Naive thymus-derived CD4-positive, alpha-beta T cell (primary cell): ENCODE data around the gene SPACA7. TPM values are rescaled to one million over a fixed set of nuclear protein-coding genes. Genes with fewer than 3 reads are reported as not detected.
A peak's percentile ranks its signal among the peaks of the same experiment; 100 is the strongest.

Experiments
- ATAC-seq: fragments of 150-1000 bp; cut with Tn5 transposase; 2 replicates; pipeline ENCODE4 v1.10.0; 2021; ENCODE audit warnings: mild to moderate bottlenecking, moderate library complexity
- CTCF ChIA-PET: fragments of 350-600 bp; sonication (Branson Sonifier 250); formaldehyde crosslinking; loops from one replicate; lab custom pipeline; 2021; ENCODE audit warnings: antibody characterized with exemption; lab: Charles Lee
- POLR2A ChIA-PET: fragments of 350-600 bp; sonication (Branson Sonifier 250); formaldehyde crosslinking; loops from one replicate; lab custom pipeline; 2021; ENCODE audit warnings: antibody characterized with exemption, inconsistent platforms; lab: Charles Lee
- DNase-seq, 9 donors: peaks; one replicate each; pipeline versions ENCODE4 v3.0.0 to v3.0.0-alpha.2; 2020 to 2022; ENCODE audit warnings: mixed read lengths in 1 of 9
- H3K27ac ChIP-seq: one replicate; pipeline ENCODE4 v1.7.0; 2013; ENCODE audit warnings: mild to moderate bottlenecking, low read depth, low read length, moderate library complexity
- H3K27me3 ChIP-seq, 2 donors: one replicate each; pipeline ENCODE4 v1.7.0; 2013; ENCODE audit warnings: low read length in 2 of 2, mild to moderate bottlenecking in 2 of 2, moderate library complexity in 2 of 2; ENCODE audit not compliant: control insufficient read depth in 2 of 2, insufficient read depth in 2 of 2
- H3K36me3 ChIP-seq, 3 experiments: 1 replicate in 2 of 3; 2 replicates in 1 of 3; pipeline ENCODE4 v1.7.0; 2013; ENCODE audit warnings: low read length in 3 of 3, mild to moderate bottlenecking in 3 of 3, moderate library complexity in 1 of 3; ENCODE audit not compliant: insufficient read depth in 3 of 3, control insufficient read depth in 2 of 3
- H3K4me1 ChIP-seq, 2 donors: one replicate each; pipeline ENCODE4 v1.7.0; 2013; ENCODE audit warnings: low read length in 2 of 2, mild to moderate bottlenecking in 2 of 2, moderate library complexity in 1 of 2; ENCODE audit not compliant: control insufficient read depth in 2 of 2, insufficient read depth in 2 of 2
- H3K4me3 ChIP-seq: 2 replicates; pipeline ENCODE4 v1.7.0; 2013; ENCODE audit warnings: mild to moderate bottlenecking, low read length
- H3K9me3 ChIP-seq, 3 experiments: 1 replicate in 2 of 3; 2 replicates in 1 of 3; pipeline ENCODE4 v1.7.0; 2013; ENCODE audit warnings: low read length in 3 of 3; ENCODE audit not compliant: control insufficient read depth in 2 of 3
- H3K27ac Mint-ChIP-seq, 9 donors: one replicate each; pipeline ENCODE4 v1.8.0; 2020 to 2022; ENCODE audit warnings: mixed read lengths in 9 of 9, mild to moderate bottlenecking in 8 of 9, moderate library complexity in 5 of 9, inconsistent platforms in 2 of 9
- H3K27me3 Mint-ChIP-seq, 5 donors: one replicate each; pipeline ENCODE4 v1.8.0; 2021 to 2022; ENCODE audit warnings: mixed read lengths in 5 of 5, mild to moderate bottlenecking in 1 of 5
- H3K36me3 Mint-ChIP-seq, 5 donors: one replicate each; pipeline ENCODE4 v1.8.0; 2020 to 2022; ENCODE audit warnings: mixed read lengths in 5 of 5, mild to moderate bottlenecking in 3 of 5, inconsistent platforms in 1 of 5
- H3K4me1 Mint-ChIP-seq, 7 donors: one replicate each; pipeline ENCODE4 v1.8.0; 2020 to 2022; ENCODE audit warnings: mixed read lengths in 7 of 7, mild to moderate bottlenecking in 3 of 7, inconsistent platforms in 1 of 7
- H3K4me3 Mint-ChIP-seq, 10 donors: one replicate each; pipeline ENCODE4 v1.8.0; 2020 to 2022; ENCODE audit warnings: mild to moderate bottlenecking in 10 of 10, mixed read lengths in 10 of 10, moderate library complexity in 6 of 10, inconsistent platforms in 2 of 10
- H3K9me3 Mint-ChIP-seq, 11 donors: one replicate each; pipeline ENCODE4 v1.8.0; 2020 to 2022; ENCODE audit warnings: mixed read lengths in 11 of 11, mild to moderate bottlenecking in 4 of 11, inconsistent platforms in 1 of 11, moderate library complexity in 1 of 11
- intact Hi-C, 2 donors: fragments of 100-400 bp; cut with micrococcal nuclease; formaldehyde crosslinking; loops; one replicate each; pipeline ENCODE4 v1.15.1; 2023
- polyA plus RNA-seq, 2 donors: library from polyadenylated mRNA; unstranded; fragments of 300-500 nt; fragmentation: Illumina TruSeq; gene quantifications; one replicate each; pipeline ENCODE4 v1.2.3, GENCODE V29; 2021
- total RNA-seq, 6 experiments: library from RNA in 5 of 6; stranded (reverse) in 5 of 6; gene quantifications; 1 replicate in 5 of 6; 2 replicates in 1 of 6; pipeline ENCODE4 v1.2.3 and lab custom pipeline; 2021 to 2026

The SPACA7 gene
- total and polyA plus RNA-seq, 7 experiments from 2014 or later = not detected

DNA sequence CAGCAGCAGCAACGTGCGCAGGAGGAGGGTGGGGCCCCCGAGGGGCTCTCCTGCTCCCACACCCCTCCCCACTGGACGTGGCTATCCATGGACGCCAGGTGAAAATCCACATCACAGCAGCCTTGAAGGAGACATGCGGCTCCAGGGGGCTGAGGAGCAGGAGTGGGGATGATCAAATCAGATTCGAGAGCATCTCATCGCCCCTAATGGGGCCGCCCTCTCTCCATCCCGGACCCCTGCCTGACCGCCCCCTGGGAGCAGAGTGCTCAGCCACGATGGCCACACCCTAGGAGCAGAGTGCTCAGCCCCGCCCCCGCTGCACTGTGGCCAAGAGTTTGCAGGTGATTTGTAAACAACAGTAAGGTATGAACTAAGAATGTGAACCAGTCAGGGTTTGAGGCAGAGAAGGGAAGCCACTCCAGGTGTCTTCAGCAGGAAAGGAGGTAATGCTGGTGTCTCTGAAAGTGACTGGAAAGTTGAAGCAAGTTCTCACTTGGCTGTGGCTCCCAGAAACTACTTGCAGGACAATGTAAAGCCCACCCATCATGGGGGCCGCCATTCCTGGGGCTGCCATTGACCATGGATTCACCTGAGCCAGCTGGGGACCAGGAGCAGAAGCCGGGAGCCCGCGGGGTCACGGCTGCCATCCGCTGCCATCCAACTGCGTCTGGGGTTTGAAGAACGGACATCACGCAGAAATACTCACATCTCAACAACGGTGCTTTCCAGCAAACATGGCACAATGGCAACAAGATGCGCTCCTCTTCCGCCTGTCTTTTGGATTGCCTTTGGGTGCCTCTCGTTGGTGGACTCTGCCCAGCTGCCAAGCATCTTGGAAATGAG, 71.8 kb downstream of the SPACA7 start:
- no peak overlapping the region for H3K4me3 Mint-ChIP-seq
- H3K36me3 Mint-ChIP-seq = no peaks in the 10 kb centered on the region
- no peaks in the 10 kb centered on the region for H3K9me3 Mint-ChIP-seq
- Histone ChIP-seq H3K27ac (no peak overlapping the region), H3K4me3 (no peak overlapping the region), H3K9me3 (no peaks in the 10 kb centered on the region), H3K4me1 (no peaks in the 10 kb centered on the region), H3K27me3 (no peaks in the 10 kb centered on the region), H3K36me3 (no peaks in the 10 kb centered on the region)
- ChIA-PET POLR2A (no interaction called here), CTCF (no interaction called here)
- DNase-seq (peak in 1 of 9 donors; percentile 17), ATAC-seq (no peak)
- peaks cover 9 to 38% (median 19%) of the 10 kb centered on the region in 5 donors for H3K27me3 Mint-ChIP-seq
- peaks cover 0 to 6% (median 0%) of the 10 kb centered on the region in 7 donors for H3K4me1 Mint-ChIP-seq
- no peak overlapping the region for H3K27ac Mint-ChIP-seq
- intact Hi-C loops = loop anchor here in 1 of 2 donors (10.0 kb wide), 1 partner anchor 1993 kb away; no protein-coding TSS in a partner anchor

DNA sequence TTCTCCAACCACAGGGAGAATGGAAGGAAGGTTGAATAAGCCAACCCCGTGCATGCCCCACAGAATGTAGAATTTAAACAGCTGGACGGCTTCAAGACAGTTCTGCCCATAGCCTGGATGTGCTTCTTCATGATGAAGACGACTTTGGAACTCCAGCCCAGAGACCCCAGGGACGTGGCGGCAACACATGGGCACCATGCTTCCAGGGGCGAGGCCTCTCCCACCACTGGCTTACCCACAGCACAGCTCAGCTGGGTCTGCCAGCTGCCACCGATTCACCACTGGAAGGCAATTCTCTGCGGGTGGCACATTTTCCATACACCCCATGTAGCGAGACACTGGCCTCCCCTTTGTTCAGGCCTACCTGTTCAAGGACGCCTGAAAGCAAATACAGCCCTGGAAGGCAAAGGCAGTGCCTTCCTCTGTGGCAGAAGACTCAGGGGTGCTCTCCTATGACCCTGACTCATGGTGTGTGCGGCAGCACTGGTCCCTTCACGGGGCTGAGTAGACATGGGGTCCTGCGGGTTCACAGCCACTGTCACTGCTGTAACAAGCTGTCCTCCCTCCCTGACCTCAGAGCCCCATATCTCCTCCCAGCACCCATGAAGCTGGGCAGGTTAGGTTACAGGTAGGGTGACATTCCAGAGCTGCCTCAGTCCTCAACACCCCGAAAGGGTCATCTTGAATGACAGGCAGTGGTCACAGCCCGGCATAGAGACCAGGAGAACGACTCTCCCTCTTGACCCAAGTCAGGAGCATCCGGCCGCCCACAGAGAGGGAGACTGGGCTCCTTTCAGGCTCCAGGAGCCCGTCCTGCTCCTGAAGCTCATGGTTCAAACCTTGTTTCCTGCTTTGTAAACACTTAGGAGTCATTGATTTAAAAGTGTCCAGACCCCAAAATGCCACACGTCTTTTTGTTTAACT, 72.7 kb downstream of the SPACA7 start:
- no peaks in the 10 kb centered on the region for H3K27me3 ChIP-seq
- H3K27ac Mint-ChIP-seq = no peak overlapping the region
- H3K4me3 Mint-ChIP-seq = no peak overlapping the region
- H3K27ac ChIP-seq = no peak overlapping the region
- CTCF ChIA-PET = no interaction called here
- DNase-seq = peak in 1 of 9 donors; percentile 15
- H3K36me3 Mint-ChIP-seq = no peaks in the 10 kb centered on the region
- H3K4me1 ChIP-seq = no peaks in the 10 kb centered on the region
- H3K9me3 Mint-ChIP-seq = no peaks in the 10 kb centered on the region
- ATAC-seq = no peak
- H3K27me3 Mint-ChIP-seq = peaks cover under 1 to 29% (median 12%) of the 10 kb centered on the region in 5 donors
- H3K9me3 ChIP-seq = no peaks in the 10 kb centered on the region
- H3K36me3 ChIP-seq = no peaks in the 10 kb centered on the region
- no peak overlapping the region for H3K4me3 ChIP-seq
- H3K4me1 Mint-ChIP-seq = no peaks in the 10 kb centered on the region
- POLR2A ChIA-PET = no interaction called here
- intact Hi-C loops = loop anchor here in 1 of 2 donors (10.0 kb wide), 1 partner anchor 1994 kb away; no protein-coding TSS in a partner anchor

DNA sequence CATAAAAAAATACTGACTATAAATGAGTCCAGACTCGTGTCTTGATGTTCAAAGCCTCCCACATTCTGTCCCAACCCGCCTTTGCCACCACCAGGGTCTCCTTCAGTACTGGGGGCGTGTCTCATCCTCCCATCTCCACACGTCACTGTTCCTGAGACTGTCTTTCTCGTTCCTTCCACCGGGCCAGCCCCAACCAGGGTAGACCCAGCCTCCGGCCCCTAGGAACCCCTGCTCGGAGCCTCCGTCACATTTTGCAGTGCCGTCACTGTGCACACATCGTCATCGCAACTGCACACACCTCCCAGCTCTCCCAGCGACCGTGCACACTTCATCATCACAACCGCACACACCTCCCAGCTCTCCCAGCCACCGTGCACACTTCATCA, 73.4 kb downstream of the SPACA7 start:
- H3K27ac ChIP-seq = no peak overlapping the region
- ChIA-PET POLR2A (no interaction called here), CTCF (interaction anchor here (0.6 kb wide), 1 partner anchor 1503 kb away, joined by 4 read pairs; no protein-coding TSS in a partner anchor)
- H3K4me1 ChIP-seq = no peaks in the 10 kb centered on the region
- Mint-ChIP-seq H3K27me3 (peaks cover 0 to 28% (median 12%) of the 10 kb centered on the region in 5 donors), H3K9me3 (peaks cover 0 to 2% (median 0%) of the 10 kb centered on the region in 11 donors), H3K4me3 (no peak overlapping the region), H3K4me1 (no peaks in the 10 kb centered on the region), H3K36me3 (no peaks in the 10 kb centered on the region), H3K27ac (no peak overlapping the region)
- DNase-seq (no peak), ATAC-seq (no peak)
- intact Hi-C loops = loop anchor here in 1 of 2 donors (10.0 kb wide), 1 partner anchor 1995 kb away; no protein-coding TSS in a partner anchor
- H3K4me3 ChIP-seq = no peak overlapping the region
- no peaks in the 10 kb centered on the region for H3K27me3 ChIP-seq
- H3K36me3 ChIP-seq = no peaks in the 10 kb centered on the region
- no peaks in the 10 kb centered on the region for H3K9me3 ChIP-seq

DNA sequence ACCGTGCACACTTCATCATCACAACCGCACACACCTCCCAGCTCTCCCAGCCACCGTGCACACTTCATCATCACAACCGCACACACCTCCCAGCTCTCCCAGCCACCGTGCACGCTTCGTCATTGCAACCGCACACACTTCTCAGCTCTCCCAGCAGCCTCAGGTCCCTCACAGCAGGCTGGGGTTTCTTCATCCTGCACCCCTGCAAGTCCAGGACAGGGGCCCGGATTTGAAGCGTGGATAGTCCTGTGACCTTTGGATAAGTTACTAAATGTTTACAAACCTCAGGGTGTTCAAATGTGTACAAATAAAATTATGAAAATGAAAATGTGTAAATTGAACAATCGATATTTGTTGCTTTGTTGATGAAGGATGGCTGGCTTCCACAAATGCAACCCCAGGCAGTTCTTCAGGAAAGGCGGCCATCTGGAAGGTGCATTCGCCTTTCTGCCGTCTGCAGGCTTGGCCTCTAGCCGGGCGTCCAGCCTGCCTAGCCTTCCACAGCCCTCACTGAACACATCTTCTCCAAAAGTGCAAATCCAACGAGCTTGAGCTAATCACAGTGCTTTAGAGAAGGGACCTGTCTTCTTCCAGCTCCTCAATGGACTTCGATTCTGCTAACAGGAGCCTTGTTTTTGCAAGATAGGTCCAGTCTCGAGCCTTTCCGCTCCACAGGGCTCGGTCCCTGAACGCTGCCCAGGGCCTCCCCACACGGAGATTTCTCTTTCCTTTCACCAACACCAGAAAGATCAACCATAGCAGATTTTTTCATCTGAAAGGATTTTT, 74.2 kb downstream of the SPACA7 start:
- Mint-ChIP-seq H3K27ac (no peak overlapping the region), H3K9me3 (peaks cover 0 to 3% (median 0%) of the 10 kb centered on the region in 11 donors), H3K4me3 (no peak overlapping the region), H3K4me1 (no peaks in the 10 kb centered on the region), H3K27me3 (peaks cover 0 to 28% (median 12%) of the 10 kb centered on the region in 5 donors), H3K36me3 (no peaks in the 10 kb centered on the region)
- H3K27ac ChIP-seq = no peak overlapping the region
- ChIA-PET CTCF (interaction anchor here (0.6 kb wide), 1 partner anchor 1504 kb away, joined by 4 read pairs; no protein-coding TSS in a partner anchor), POLR2A (no interaction called here)
- no peak overlapping the region for H3K4me3 ChIP-seq
- H3K4me1 ChIP-seq = no peaks in the 10 kb centered on the region
- no peak for ATAC-seq
- no peaks in the 10 kb centered on the region for H3K36me3 ChIP-seq
- intact Hi-C loops = no loop called here
- H3K27me3 ChIP-seq = no peaks in the 10 kb centered on the region
- no peaks in the 10 kb centered on the region for H3K9me3 ChIP-seq
- DNase-seq = no peak

DNA sequence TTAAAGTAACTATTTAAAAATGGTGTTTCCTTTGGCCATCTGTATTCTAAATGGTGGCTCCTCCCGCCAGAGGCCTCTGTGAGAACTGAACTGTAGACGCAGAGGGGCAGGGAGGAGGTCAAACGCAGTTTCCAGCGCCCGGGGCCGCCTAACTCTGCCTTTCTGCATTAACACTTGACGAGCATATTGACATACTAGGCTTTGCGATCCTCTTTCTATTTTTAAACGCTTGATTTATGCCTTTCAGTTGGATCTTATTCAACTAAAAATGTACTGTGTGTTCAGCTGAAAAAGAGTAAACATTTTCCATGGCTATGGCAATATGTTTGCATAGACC, 74.7 kb downstream of the SPACA7 start:
- Histone ChIP-seq H3K27ac (no peak overlapping the region), H3K36me3 (no peaks in the 10 kb centered on the region), H3K4me1 (no peaks in the 10 kb centered on the region), H3K27me3 (no peaks in the 10 kb centered on the region), H3K9me3 (no peaks in the 10 kb centered on the region), H3K4me3 (no peak overlapping the region)
- ATAC-seq = no peak
- Mint-ChIP-seq H3K36me3 (no peaks in the 10 kb centered on the region), H3K27me3 (peaks cover 0 to 28% (median 12%) of the 10 kb centered on the region in 5 donors), H3K9me3 (peaks cover 0 to 3% (median 0%) of the 10 kb centered on the region in 11 donors), H3K4me3 (no peak overlapping the region), H3K4me1 (no peaks in the 10 kb centered on the region), H3K27ac (no peak overlapping the region)
- ChIA-PET CTCF (no interaction called here), POLR2A (no interaction called here)
- DNase-seq = no peak
- intact Hi-C loops = no loop called here
